ENCODE data around the gene FKBP1C. TPM values are rescaled to one million over a fixed set of nuclear protein-coding genes. Genes with fewer than 3 reads are reported as not detected.

The FKBP1C gene
- total RNA-seq, 5 donors from 2014 or later (not counting 1 experiment from before 2014, with no cell fraction given) = 0.20 to 1.3 (median 0.55) TPM

DNA sequence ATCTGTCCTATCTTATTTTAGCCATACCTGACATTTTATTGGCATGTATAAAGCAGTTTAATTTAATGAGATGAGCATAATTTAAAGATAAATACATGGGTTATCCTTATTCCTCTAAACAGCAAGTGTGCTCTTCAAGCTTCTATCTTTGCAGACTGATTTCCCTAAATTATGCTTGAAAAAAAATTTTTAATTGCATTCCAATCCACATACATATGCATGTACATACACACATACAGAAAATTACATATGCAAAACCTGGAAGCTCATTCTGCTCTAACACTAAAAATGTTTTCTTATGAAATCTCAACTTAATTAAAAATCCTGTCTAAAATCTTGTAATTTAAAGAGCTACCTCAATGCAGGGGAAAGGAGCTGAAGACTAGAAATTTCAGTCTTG lies 35.3 kb downstream of the FKBP1C start:
- Histone ChIP-seq H3K4me3 (ENCODE audit: control insufficient read depth in 1 of 2, extremely low read depth in 1 of 2, low read length in 1 of 2) (no peak overlapping the region), H3K27ac (ENCODE audit: low read length) (no peak overlapping the region), H3K9me3 (no peaks in the 10 kb centered on the region), H3K27me3 (replicated peaks in 1 of 2; ENCODE audit: control insufficient read depth in 2 of 2, extremely low read depth in 1 of 2, insufficient read depth in 2 of 2, low read length in 1 of 2) (no peaks in the 10 kb centered on the region), H3K4me1 (ENCODE audit: control insufficient read depth in 1 of 2, extremely low read depth in 1 of 2, insufficient read depth in 2 of 2, low read length in 2 of 2) (no peaks in the 10 kb centered on the region), H3K36me3 (ENCODE audit: control insufficient read depth in 2 of 2, extremely low read depth in 1 of 2, insufficient read depth in 1 of 2, low read length in 1 of 2) (no peaks in the 10 kb centered on the region)
- no peaks in the 10 kb centered on the region for H3K4me1 Mint-ChIP-seq
- no peak overlapping the region for H3K4me3 Mint-ChIP-seq
- ChIA-PET CTCF (no interaction called here), POLR2A (no interaction called here)
- DNase-seq (no peak), ATAC-seq (replicated peaks in 1 of 4) (no peak)
- no peak overlapping the region for H3K27ac Mint-ChIP-seq
- H3K27me3 Mint-ChIP-seq = no peaks in the 10 kb centered on the region
- H3K36me3 Mint-ChIP-seq = no peaks in the 10 kb centered on the region
- H3K9me3 Mint-ChIP-seq = no peaks in the 10 kb centered on the region

DNA sequence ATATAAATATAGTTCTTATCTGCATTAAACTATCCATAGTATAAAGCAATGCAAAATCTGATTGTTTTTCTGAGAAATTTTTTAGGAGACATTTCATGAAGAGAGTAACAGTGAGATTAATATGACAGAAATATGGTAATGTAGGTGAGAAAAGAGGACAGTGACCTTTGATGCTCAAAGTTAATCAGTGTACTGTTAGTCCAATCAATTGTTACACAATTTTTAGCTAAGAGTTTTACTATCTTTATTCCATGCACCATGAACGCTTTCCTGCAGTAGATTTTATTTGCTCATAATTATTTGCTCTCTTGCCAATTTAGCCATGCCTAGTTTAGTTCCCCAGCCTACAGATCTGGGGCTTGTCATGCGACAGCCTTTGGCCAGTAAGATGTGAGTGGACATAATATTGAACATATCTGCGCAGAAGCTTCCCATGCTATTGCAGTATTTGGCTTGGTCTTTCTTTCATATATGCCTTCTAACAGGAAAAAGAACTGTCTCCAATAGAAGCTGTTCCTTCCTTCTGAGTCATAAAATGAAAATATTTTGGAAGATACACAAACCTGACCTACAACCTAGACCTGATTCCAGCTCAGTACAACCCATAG lies 38.7 kb downstream of the FKBP1C start:
- Mint-ChIP-seq H3K4me1 (no peaks in the 10 kb centered on the region), H3K9me3 (no peaks in the 10 kb centered on the region), H3K27me3 (no peaks in the 10 kb centered on the region), H3K4me3 (no peak overlapping the region), H3K27ac (no peak overlapping the region), H3K36me3 (no peaks in the 10 kb centered on the region)
- no peak overlapping the region for H3K27ac ChIP-seq (ENCODE audit: low read length)
- POLR2A ChIA-PET = no interaction called here
- no CpG with 5 or more reads among the region's 3 CpGs for WGBS (ENCODE audit: insufficient coverage)
- H3K4me3 ChIP-seq (ENCODE audit: control insufficient read depth in 1 of 2, extremely low read depth in 1 of 2, low read length in 1 of 2) = no peak overlapping the region
- no peak for ATAC-seq (replicated peaks in 1 of 4)
- H3K9me3 ChIP-seq = no peaks in the 10 kb centered on the region
- CTCF ChIA-PET = interaction anchor here in 1 of 2 donors (0.5 kb wide), 1 partner anchor 220 kb away, joined by 4 read pairs; no protein-coding TSS in a partner anchor
- H3K27me3 ChIP-seq (replicated peaks in 1 of 2; ENCODE audit: control insufficient read depth in 2 of 2, extremely low read depth in 1 of 2, insufficient read depth in 2 of 2, low read length in 1 of 2) = no peaks in the 10 kb centered on the region
- no peaks in the 10 kb centered on the region for H3K4me1 ChIP-seq (ENCODE audit: control insufficient read depth in 1 of 2, extremely low read depth in 1 of 2, insufficient read depth in 2 of 2, low read length in 2 of 2)
- no peaks in the 10 kb centered on the region for H3K36me3 ChIP-seq (ENCODE audit: control insufficient read depth in 2 of 2, extremely low read depth in 1 of 2, insufficient read depth in 1 of 2, low read length in 1 of 2)
- no peak for DNase-seq

DNA sequence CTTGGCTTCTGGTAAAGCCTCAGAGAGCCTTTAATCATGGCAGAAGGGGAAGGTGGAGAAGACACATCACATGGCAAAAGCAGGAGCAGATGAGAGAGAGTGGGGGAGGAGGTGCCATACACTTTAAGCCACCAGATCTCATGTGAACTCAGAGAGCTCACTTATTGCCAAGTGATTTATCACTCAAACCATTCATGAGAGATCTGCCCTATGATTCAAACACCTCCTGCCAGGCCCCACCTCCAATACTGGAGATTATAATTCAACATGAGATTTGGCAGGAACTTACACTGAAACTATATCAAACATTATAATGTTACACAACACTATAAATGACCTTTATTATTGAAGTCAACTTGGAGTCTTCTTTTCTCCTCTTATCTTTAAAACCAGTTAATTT lies 47.9 kb downstream of the FKBP1C start:
- ATAC-seq (replicated peaks in 1 of 4) = no peak
- Histone ChIP-seq H3K27me3 (replicated peaks in 1 of 2; ENCODE audit: control insufficient read depth in 2 of 2, extremely low read depth in 1 of 2, insufficient read depth in 2 of 2, low read length in 1 of 2) (no peaks in the 10 kb centered on the region), H3K36me3 (ENCODE audit: control insufficient read depth in 2 of 2, extremely low read depth in 1 of 2, insufficient read depth in 1 of 2, low read length in 1 of 2) (no peaks in the 10 kb centered on the region), H3K27ac (ENCODE audit: low read length) (no peak overlapping the region), H3K4me1 (ENCODE audit: control insufficient read depth in 1 of 2, extremely low read depth in 1 of 2, insufficient read depth in 2 of 2, low read length in 2 of 2) (no peaks in the 10 kb centered on the region), H3K4me3 (ENCODE audit: control insufficient read depth in 1 of 2, extremely low read depth in 1 of 2, low read length in 1 of 2) (no peak overlapping the region), H3K9me3 (no peaks in the 10 kb centered on the region)
- ChIA-PET POLR2A (no interaction called here), CTCF (no interaction called here)
- H3K36me3 Mint-ChIP-seq = no peaks in the 10 kb centered on the region
- no peaks in the 10 kb centered on the region for H3K4me1 Mint-ChIP-seq
- no peak for DNase-seq
- H3K27me3 Mint-ChIP-seq = no peaks in the 10 kb centered on the region
- H3K9me3 Mint-ChIP-seq = no peaks in the 10 kb centered on the region
- H3K4me3 Mint-ChIP-seq = no peak overlapping the region
- no peak overlapping the region for H3K27ac Mint-ChIP-seq

DNA sequence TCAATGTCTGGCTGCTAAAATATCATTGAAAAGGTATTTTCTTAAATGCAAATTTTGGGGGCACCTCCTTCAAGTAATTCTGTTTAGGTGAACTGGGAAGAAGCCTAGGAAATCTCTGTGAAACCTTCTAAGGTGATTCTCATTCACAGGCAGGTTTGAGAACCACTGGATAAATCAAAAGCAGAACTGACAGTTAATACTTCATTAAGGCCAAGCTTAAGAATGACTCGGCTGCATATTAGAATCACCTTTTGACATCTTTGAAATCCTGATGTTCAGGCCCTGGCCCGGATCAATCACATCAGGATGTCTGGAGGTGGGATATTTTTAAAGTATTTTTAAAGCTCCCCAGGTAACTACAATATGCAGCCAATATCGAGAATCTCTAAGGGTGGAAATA lies 50.6 kb downstream of the FKBP1C start:
- no peaks in the 10 kb centered on the region for H3K9me3 Mint-ChIP-seq
- H3K36me3 ChIP-seq (ENCODE audit: control insufficient read depth in 2 of 2, extremely low read depth in 1 of 2, insufficient read depth in 1 of 2, low read length in 1 of 2) = no peaks in the 10 kb centered on the region
- ChIA-PET POLR2A (no interaction called here), CTCF (no interaction called here)
- H3K4me1 Mint-ChIP-seq = no peaks in the 10 kb centered on the region
- H3K27me3 ChIP-seq (replicated peaks in 1 of 2; ENCODE audit: control insufficient read depth in 2 of 2, extremely low read depth in 1 of 2, insufficient read depth in 2 of 2, low read length in 1 of 2) = no peaks in the 10 kb centered on the region
- no peak overlapping the region for H3K27ac Mint-ChIP-seq
- ATAC-seq (replicated peaks in 1 of 4) = no peak
- WGBS (ENCODE audit: insufficient coverage) = no CpG with 5 or more reads among the region's 3 CpGs
- H3K27me3 Mint-ChIP-seq = no peaks in the 10 kb centered on the region
- no peak overlapping the region for H3K27ac ChIP-seq (ENCODE audit: low read length)
- H3K4me1 ChIP-seq (ENCODE audit: control insufficient read depth in 1 of 2, extremely low read depth in 1 of 2, insufficient read depth in 2 of 2, low read length in 2 of 2) = no peaks in the 10 kb centered on the region
- H3K9me3 ChIP-seq = no peaks in the 10 kb centered on the region
- DNase-seq = no peak
- no peak overlapping the region for H3K4me3 ChIP-seq (ENCODE audit: control insufficient read depth in 1 of 2, extremely low read depth in 1 of 2, low read length in 1 of 2)
- no peak overlapping the region for H3K4me3 Mint-ChIP-seq
- no peaks in the 10 kb centered on the region for H3K36me3 Mint-ChIP-seq

Other genes starting within 250 kb of the FKBP1C start
- under 1 TPM in 4 of 5 donors, not detected in 1; 0.18 to 0.26 (median 0.23) TPM for gene LGSN, start 108.5 kb downstream of the FKBP1C start, total RNA-seq